Gastroesophageal sphincter (tissue), 4 donors: ENCODE data around the gene DNASE1. TPM values are rescaled to one million over a fixed set of nuclear protein-coding genes. Genes with fewer than 3 reads are reported as not detected.

Source experiments
- ATAC-seq: fragments of 150-250 bp; one replicate; pipeline ENCODE4 v1.9.1; 2016; ENCODE audit warnings: mild to moderate bottlenecking, moderate library complexity
- H3K27ac ChIP-seq, 4 donors: fragments of 200-600 bp; sonication (generic) in 3 of 4; 1 replicate in 3 of 4; 2 replicates in 1 of 4; pipeline ENCODE4 v1.5.1; 2016 to 2019
- H3K27me3 ChIP-seq: fragments of 200-600 bp; sonication (generic); one replicate; pipeline ENCODE4 v1.5.1; 2019
- H3K36me3 ChIP-seq, 2 donors: fragments of 200-600 bp; sonication (generic); one replicate each; pipeline ENCODE4 v1.5.1; 2019; ENCODE audit warnings: control low read depth in 1 of 2
- H3K4me1 ChIP-seq, 3 donors: fragments of 200-600 bp; sonication (generic); 1 replicate in 2 of 3; 2 replicates in 1 of 3; pipeline ENCODE4 v1.5.1; 2016 to 2019; ENCODE audit warnings: control low read depth in 2 of 3
- H3K4me3 ChIP-seq, 2 donors: fragments of 200-600 bp; sonication (generic); one replicate each; pipeline ENCODE4 v1.5.1; 2019; ENCODE audit warnings: mild to moderate bottlenecking in 1 of 2, moderate library complexity in 1 of 2
- H3K9me3 ChIP-seq, 3 donors: fragments of 200-600 bp; sonication (generic); one replicate each; pipeline ENCODE4 v1.5.1; 2017 to 2019; ENCODE audit warnings: control low read depth in 2 of 3
- EP300 ChIP-seq: sonication (generic); formaldehyde crosslinking; IDR thresholded peaks from one replicate; pipeline ENCODE4 v1.6.1; 2017; ENCODE audit warnings: antibody characterized with exemption, mild to moderate bottlenecking
- POLR2A ChIP-seq, 2 donors: fragments of 450-650 bp; IDR thresholded peaks; one replicate each; pipeline ENCODE4 v1.6.1; 2017; ENCODE audit warnings: antibody characterized with exemption in 2 of 2, mild to moderate bottlenecking in 2 of 2, moderate library complexity in 1 of 2
- POLR2AphosphoS5 ChIP-seq: sonication (generic); formaldehyde crosslinking; IDR thresholded peaks from one replicate; pipeline ENCODE4 v1.6.1; 2017; ENCODE audit warnings: antibody characterized with exemption
- WGBS, 2 donors: methylation state at CpG; one replicate each; pipeline ENCODE4 v1.1.5; 2018; ENCODE audit warnings: low coverage in 1 of 2; 5-methylcytosine and 5-hydroxymethylcytosine counted together
- total RNA-seq, 4 donors: library from RNA; depleted of rRNA; stranded (reverse); fragments of >200 nt; gene quantifications; one replicate each; pipeline ENCODE4 v1.1.0, GENCODE V29; 2016
- TF ChIP-seq, protein P1 (sequence below), 4 experiments: fragments of 200-600 bp in 2 of 4; fragments of 450-650 bp in 2 of 4; sonication (generic) in 1 of 4; IDR thresholded peaks; one replicate each; pipeline ENCODE4 v1.5.1; 2017 to 2019; ENCODE audit warnings: antibody characterized with exemption in 4 of 4, mild to moderate bottlenecking in 2 of 4, moderate library complexity in 2 of 4

Gene DNASE1
- total RNA-seq, 4 donors from 2014 or later, result 7.1 to 20.9 (median 11.0) TPM

- ATAC-seq, result no peak
- Histone ChIP-seq H3K27ac (no peak overlapping the region), H3K9me3 (no peaks in the 10 kb centered on the region), H3K36me3 (peaks cover 0 to 43% of the 10 kb centered on the region in 2 donors), H3K27me3 (no peaks in the 10 kb centered on the region), H3K4me1 (no peaks in the 10 kb centered on the region), H3K4me3 (no peak overlapping the region)
- TF ChIP-seq EP300, result no peak
- TF ChIP-seq POLR2AphosphoS5, result no peak
- TF ChIP-seq, protein P1, sequence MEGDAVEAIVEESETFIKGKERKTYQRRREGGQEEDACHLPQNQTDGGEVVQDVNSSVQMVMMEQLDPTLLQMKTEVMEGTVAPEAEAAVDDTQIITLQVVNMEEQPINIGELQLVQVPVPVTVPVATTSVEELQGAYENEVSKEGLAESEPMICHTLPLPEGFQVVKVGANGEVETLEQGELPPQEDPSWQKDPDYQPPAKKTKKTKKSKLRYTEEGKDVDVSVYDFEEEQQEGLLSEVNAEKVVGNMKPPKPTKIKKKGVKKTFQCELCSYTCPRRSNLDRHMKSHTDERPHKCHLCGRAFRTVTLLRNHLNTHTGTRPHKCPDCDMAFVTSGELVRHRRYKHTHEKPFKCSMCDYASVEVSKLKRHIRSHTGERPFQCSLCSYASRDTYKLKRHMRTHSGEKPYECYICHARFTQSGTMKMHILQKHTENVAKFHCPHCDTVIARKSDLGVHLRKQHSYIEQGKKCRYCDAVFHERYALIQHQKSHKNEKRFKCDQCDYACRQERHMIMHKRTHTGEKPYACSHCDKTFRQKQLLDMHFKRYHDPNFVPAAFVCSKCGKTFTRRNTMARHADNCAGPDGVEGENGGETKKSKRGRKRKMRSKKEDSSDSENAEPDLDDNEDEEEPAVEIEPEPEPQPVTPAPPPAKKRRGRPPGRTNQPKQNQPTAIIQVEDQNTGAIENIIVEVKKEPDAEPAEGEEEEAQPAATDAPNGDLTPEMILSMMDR (IDR thresholded peaks at IDR 0.05), result no peak
- TF ChIP-seq POLR2A (IDR thresholded peaks at IDR 0.05), result no peak
- WGBS, 2 donors, result 82 to 98% methylated on average over 7 to 12 of the region's 15 CpGs
Observed at GRCh38 chr16:3646348-3646920, 8.1 kb upstream of the DNASE1 start.

DNA sequence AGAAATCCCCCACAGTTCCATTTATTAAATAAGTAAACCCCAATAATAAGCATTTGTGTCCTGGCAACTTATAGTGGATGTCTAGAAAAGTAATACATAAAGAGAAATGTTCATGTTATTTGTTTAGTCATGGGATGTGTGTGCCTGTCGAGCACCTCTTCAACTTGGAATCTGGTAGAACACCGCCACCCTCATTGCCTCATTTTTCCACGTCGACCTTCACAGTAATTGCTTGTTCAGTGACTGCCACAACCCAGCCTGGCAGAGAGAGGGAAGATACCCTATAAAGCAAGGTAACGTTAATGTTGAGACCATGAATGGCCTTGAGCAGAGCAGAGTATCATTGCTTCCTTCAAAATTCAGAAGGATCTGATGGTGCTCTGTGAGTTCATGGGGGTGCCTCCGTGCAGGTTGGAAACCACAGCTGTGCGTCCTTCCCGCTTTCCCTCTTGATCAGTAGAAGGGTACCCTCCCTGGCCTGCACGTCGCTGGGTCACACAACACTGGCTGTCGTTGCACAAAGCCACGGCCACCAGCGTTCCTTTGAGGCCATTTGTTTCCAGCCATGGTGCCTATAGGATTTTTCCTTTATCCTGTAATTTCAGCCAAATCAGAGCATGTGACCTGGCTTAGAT, 3.7 kb upstream of the DNASE1 start:
- Histone ChIP-seq H3K4me3 (no peak overlapping the region), H3K9me3 (no peaks in the 10 kb centered on the region), H3K27ac (no peak overlapping the region), H3K27me3 (no peaks in the 10 kb centered on the region), H3K4me1 (no peaks in the 10 kb centered on the region), H3K36me3 (peaks cover 0 to 44% of the 10 kb centered on the region in 2 donors)
- 83 to 89% methylated on average over 6 to 9 of the region's 13 CpGs for WGBS, 2 donors
- TF ChIP-seq POLR2A (IDR thresholded peaks at IDR 0.05), result no peak
- no peak for TF ChIP-seq POLR2AphosphoS5
- TF ChIP-seq, protein P1 (IDR thresholded peaks at IDR 0.05), result no peak
- TF ChIP-seq EP300, result no peak
- no peak for ATAC-seq

GRCh38 chr16:3651461-3652372, 2.8 kb upstream of the DNASE1 start:
- Histone ChIP-seq H3K27me3 (no peaks in the 10 kb centered on the region), H3K4me3 (no peak overlapping the region), H3K36me3 (peaks cover 0 to 53% of the 10 kb centered on the region in 2 donors), H3K27ac (no peak overlapping the region), H3K4me1 (no peaks in the 10 kb centered on the region), H3K9me3 (no peaks in the 10 kb centered on the region)
- no peak for ATAC-seq
- no peak for TF ChIP-seq POLR2A (IDR thresholded peaks at IDR 0.05)
- TF ChIP-seq, protein P1 (IDR thresholded peaks at IDR 0.05), result no peak
- no peak for TF ChIP-seq EP300
- TF ChIP-seq POLR2AphosphoS5, result no peak
- WGBS, 2 donors, result 40 to 100% methylated on average over 1 of the region's 18 CpGs

DNA sequence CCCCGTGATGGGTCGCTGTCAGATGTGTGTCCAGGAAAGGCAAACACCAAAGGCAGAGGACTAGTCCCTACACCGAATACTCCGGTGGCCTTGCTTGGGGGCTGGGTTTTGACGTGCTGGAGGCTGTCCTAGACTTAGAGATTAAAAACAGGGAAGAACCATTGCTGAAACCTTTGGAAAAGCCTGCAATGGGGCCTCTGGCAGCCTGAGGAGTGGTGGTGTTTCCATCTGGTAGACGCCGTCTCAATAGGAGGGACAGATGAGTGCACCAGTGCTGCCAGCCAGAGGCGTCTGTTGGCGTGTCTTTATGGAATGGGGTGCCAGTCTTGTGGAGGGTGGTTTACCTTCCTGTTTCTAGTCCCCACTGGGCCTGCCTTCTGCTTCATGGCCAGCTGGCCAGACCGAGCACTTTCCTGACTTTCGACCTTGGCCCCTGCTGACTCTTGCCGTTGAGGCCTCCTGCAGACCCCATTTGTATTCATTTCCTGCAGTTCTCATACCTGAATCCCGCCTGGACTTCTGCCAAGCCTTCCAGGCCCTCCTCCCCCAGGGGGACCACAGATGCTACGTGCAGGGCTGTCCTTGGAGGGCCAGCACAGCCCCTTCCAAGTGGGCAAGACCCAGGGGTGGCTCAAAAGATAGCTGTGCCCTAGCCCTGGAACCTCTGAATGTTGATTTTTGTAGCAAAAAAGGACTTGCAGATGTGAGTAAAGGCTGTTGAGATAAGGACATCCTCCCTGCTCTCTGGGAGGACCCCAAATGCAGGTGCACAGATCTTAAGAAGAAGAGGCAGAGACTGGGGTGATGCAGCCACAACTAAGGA, 1.9 kb upstream of the DNASE1 start:
- Histone ChIP-seq H3K27me3 (no peaks in the 10 kb centered on the region), H3K9me3 (no peaks in the 10 kb centered on the region), H3K4me1 (no peaks in the 10 kb centered on the region), H3K27ac (no peak overlapping the region), H3K36me3 (peaks cover 0 to 62% of the 10 kb centered on the region in 2 donors), H3K4me3 (no peak overlapping the region)
- ATAC-seq, result no peak
- 73% methylated on average over 5 of the region's 14 CpGs; no CpG with 5 or more reads in 1 of the 2 donors for WGBS, 2 donors
- TF ChIP-seq POLR2AphosphoS5 (no peak), EP300 (no peak), POLR2A (IDR thresholded peaks at IDR 0.05) (no peak)
- TF ChIP-seq, protein P1 (IDR thresholded peaks at IDR 0.05), result no peak
